Kidney glomerular epithelial cell (primary cell): ENCODE results near the gene PTPN11.
"Not testable (repeated sequence)": the region's sequence is repeated elsewhere in the genome, so short reads cannot be mapped to it uniquely, and the experiment has no call there.

Experiments used
- DNase-seq: peaks from one replicate; lab custom pipeline; 2025; lab: John Stamatoyannopoulos, UW

The PTPN11 gene

GRCh38 chr12:112448165-112448564 is 29.4 kb downstream of the PTPN11 start:
- not testable (repeated sequence) for DNase-seq

- no peak for DNase-seq
Measured at GRCh38 chr12:112450725-112451124, 32.0 kb downstream of the PTPN11 start.

- no peak for DNase-seq
Measured at GRCh38 chr12:112456029-112456428, 37.3 kb downstream of the PTPN11 start.

- DNase-seq = not testable (repeated sequence)
Measured at GRCh38 chr12:112457142-112457541, 38.4 kb downstream of the PTPN11 start.

- DNase-seq = no peak
Measured at GRCh38 chr12:112458330-112458729, 39.6 kb downstream of the PTPN11 start.

- DNase-seq = no peak
Measured at GRCh38 chr12:112458751-112459150, 40.0 kb downstream of the PTPN11 start.

GRCh38 chr12:112463478-112463877 is 44.7 kb downstream of the PTPN11 start:
- DNase-seq = no peak

- DNase-seq = no peak
Measured at GRCh38 chr12:112464605-112465004, 45.9 kb downstream of the PTPN11 start.

- no peak for DNase-seq
Measured at GRCh38 chr12:112466011-112466422, 47.3 kb downstream of the PTPN11 start.

GRCh38 chr12:112466835-112467234 is 48.1 kb downstream of the PTPN11 start:
- DNase-seq = no peak

GRCh38 chr12:112468046-112468445 is 49.3 kb downstream of the PTPN11 start:
- no peak for DNase-seq

- DNase-seq = no peak
Measured at GRCh38 chr12:112473056-112473455, 54.3 kb downstream of the PTPN11 start.

GRCh38 chr12:112479413-112479812 is 60.7 kb downstream of the PTPN11 start:
- DNase-seq = no peak

GRCh38 chr12:112480931-112481330 is 62.2 kb downstream of the PTPN11 start:
- DNase-seq = no peak

GRCh38 chr12:112482733-112483132 is 64.0 kb downstream of the PTPN11 start:
- DNase-seq = no peak

GRCh38 chr12:112486361-112486760 is 67.6 kb downstream of the PTPN11 start:
- DNase-seq = no peak

GRCh38 chr12:112488257-112488876 is 69.6 kb downstream of the PTPN11 start:
- no peak for DNase-seq

- DNase-seq = no peak
Measured at GRCh38 chr12:112489456-112489855, 70.7 kb downstream of the PTPN11 start.

- DNase-seq = no peak
Measured at GRCh38 chr12:112496496-112496895, 77.7 kb downstream of the PTPN11 start.

GRCh38 chr12:112498580-112498979 is 79.8 kb downstream of the PTPN11 start:
- DNase-seq = no peak

- DNase-seq = peak; percentile 6
Measured at GRCh38 chr12:112503512-112503911, 84.8 kb downstream of the PTPN11 start.

- DNase-seq = no peak
Measured at GRCh38 chr12:112506513-112507166, 87.9 kb downstream of the PTPN11 start.

- DNase-seq = no peak
Measured at GRCh38 chr12:112513471-112513870, 94.7 kb downstream of the PTPN11 start.

GRCh38 chr12:112514456-112514855 is 95.7 kb downstream of the PTPN11 start:
- DNase-seq = no peak
